Adrenal gland (tissue), 12 donors: Measurements from ENCODE around the gene SLC66A1. TPM values are rescaled to one million over a fixed set of nuclear protein-coding genes. Genes with fewer than 3 reads are reported as not detected.

Experiments
- DNase-seq, 7 donors: peaks; one replicate each; pipeline ENCODE4 v3.0.0-alpha.2; 2019 to 2020
- H3K27ac ChIP-seq, 5 donors: fragments of 200-600 bp; sonication (generic) in 4 of 5; 1 replicate in 3 of 5; 2 replicates in 2 of 5; pipeline versions ENCODE4 v1.5.1 to v1.8.0; 2016 to 2020; ENCODE audit warnings: mild to moderate bottlenecking in 1 of 5
- H3K27me3 ChIP-seq: fragments of 200-600 bp; 2 replicates; pipeline ENCODE4 v1.8.0; 2021
- H3K36me3 ChIP-seq, 2 donors: fragments of 200-600 bp; replicated peaks in 1 of 2; 1 replicate in 1 of 2; 2 replicates in 1 of 2; pipeline versions ENCODE4 v1.5.1 to v1.8.0; 2018 to 2022
- H3K4me1 ChIP-seq, 2 donors: fragments of 200-600 bp; replicated peaks in 1 of 2; 1 replicate in 1 of 2; 2 replicates in 1 of 2; pipeline versions ENCODE4 v1.5.1 to v1.8.0; 2018 to 2021
- H3K4me3 ChIP-seq, 4 donors: fragments of 200-600 bp; sonication (generic) in 3 of 4; one replicate each; pipeline ENCODE4 v1.5.1; 2016 to 2018
- H3K9me3 ChIP-seq, 3 donors: fragments of 200-600 bp; sonication (generic) in 1 of 3; replicated peaks in 1 of 3; 1 replicate in 2 of 3; 2 replicates in 1 of 3; pipeline versions ENCODE4 v1.5.1 to v1.8.0; 2016 to 2021
- POLR2A ChIP-seq, 2 donors: fragments of 450-650 bp; IDR thresholded peaks; one replicate each; pipeline ENCODE4 v1.6.1; 2017; ENCODE audit warnings: antibody characterized with exemption in 2 of 2, mild to moderate bottlenecking in 2 of 2, moderate library complexity in 1 of 2
- WGBS, 4 donors: extraction: QIAGEN DNeasy Blood & Tissue Kit in 2 of 4; methylation state at CpG; one replicate each; pipeline versions ENCODE4 v1.1.5 to v1.1.7; 2013 to 2017; 5-methylcytosine and 5-hydroxymethylcytosine counted together
- intact Hi-C, 2 donors: fragments of 100-400 bp; cut with DNase I; formaldehyde crosslinking; loops; one replicate each; pipeline versions ENCODE4 v1.14.1 to v1.15.0; 2022 to 2023
- polyA plus RNA-seq, 3 donors: library from polyadenylated mRNA; stranded (reverse); fragments of 200-250 nt in 2 of 3; fragments of 350-450 nt in 1 of 3; fragmentation: Illumina TruSeq in 1 of 3; extraction: RNeasy Lipid Tissue Mini Kit (QIAGEN cat#74804) in 1 of 3; gene quantifications; one replicate each; pipeline ENCODE4 v1.2.3, GENCODE V29; 2013 to 2014
- total RNA-seq, 9 donors: library from RNA; depleted of rRNA in 4 of 9; stranded (reverse); fragments of >200 nt in 4 of 9; fragments of 120-200 nt in 1 of 9; fragmentation: NEBNext Ultra II Directional in 1 of 9; extraction: Animal tissue kit (Norgen Biotek cat#: 25700) in 1 of 9; gene quantifications; one replicate each; pipeline versions ENCODE4 v1.1.0 to v1.2.4, GENCODE V29; 2013 to 2023
- TF ChIP-seq, protein P1 (sequence below), 6 experiments: fragments of 450-650 bp in 4 of 6; fragments of 200-600 bp in 2 of 6; sonication (generic) in 1 of 6; IDR thresholded peaks; 1 replicate in 5 of 6; 2 replicates in 1 of 6; pipeline versions ENCODE4 v1.5.1 to v1.8.0; 2016 to 2021; ENCODE audit warnings: antibody characterized with exemption in 6 of 6, mild to moderate bottlenecking in 2 of 6, moderate library complexity in 1 of 6
- donor health status: healthy with polysubstance abuse.
- donor health status: Bipolar disorder and iron deficiency.
- donor health status: DM: yes; HTN: yes; CAD: no.
- donor health status: DM: no; HTN: no; CAD: no.
- donor health status: DM: no; HTN: no; CAD: no.
- donor health status: DM: yes; HTN: yes; CAD: no.

The SLC66A1 gene
- total and polyA plus RNA-seq, 12 donors, result 19.1 to 82.9 (median 36.5) TPM

DNA sequence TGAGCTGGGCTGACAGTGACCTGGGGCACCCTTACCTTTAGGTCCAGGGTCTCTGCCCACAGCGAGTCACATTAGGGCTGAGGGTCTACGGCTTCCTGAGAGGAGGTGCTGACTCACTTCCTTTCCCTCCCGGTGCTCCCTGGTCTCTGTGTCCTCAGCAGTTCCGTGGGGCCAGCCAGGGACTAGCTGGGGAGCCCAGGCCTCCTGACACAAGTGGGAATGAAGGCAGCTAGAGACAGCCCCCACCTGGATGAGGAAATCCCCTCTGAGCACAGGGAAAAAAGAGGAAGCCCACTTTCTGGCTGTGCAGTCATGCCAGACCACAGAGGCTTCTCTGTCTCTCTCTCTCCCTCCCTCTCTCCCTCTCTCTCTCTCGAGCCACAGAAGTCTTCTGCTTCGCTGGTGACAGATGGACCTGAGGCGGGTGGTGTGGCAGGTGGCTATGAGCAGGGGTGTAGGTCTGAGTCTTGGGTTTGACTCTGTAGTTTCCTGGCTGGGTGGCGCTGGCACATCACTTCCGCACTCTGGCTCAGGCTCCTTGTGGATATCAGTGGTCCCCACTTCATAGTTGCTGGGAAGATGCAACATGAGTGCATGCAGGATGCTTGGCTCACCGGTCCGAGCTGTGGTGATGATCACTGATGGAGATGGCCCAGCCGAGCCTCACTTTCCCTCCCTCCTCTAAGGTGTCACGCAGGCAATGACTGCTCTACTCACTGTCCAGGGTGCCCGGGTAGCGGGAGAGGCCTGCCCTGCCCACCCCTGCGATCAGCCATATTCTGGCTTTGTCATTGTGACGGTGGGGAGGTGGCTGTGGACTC, 3.5 kb downstream of the SLC66A1 start:
- Histone ChIP-seq H3K4me1 (peaks cover 30 to 41% of the 10 kb centered on the region in 2 donors), H3K27me3 (no peaks in the 10 kb centered on the region), H3K9me3 (no peaks in the 10 kb centered on the region), H3K4me3 (no peak overlapping the region), H3K36me3 (peaks cover 0 to 13% of the 10 kb centered on the region in 2 donors), H3K27ac (peak overlapping the region in 1 of 5 donors; percentile 59)
- DNase-seq, result peak in 1 of 7 donors; percentile 22
- TF ChIP-seq, protein P1, sequence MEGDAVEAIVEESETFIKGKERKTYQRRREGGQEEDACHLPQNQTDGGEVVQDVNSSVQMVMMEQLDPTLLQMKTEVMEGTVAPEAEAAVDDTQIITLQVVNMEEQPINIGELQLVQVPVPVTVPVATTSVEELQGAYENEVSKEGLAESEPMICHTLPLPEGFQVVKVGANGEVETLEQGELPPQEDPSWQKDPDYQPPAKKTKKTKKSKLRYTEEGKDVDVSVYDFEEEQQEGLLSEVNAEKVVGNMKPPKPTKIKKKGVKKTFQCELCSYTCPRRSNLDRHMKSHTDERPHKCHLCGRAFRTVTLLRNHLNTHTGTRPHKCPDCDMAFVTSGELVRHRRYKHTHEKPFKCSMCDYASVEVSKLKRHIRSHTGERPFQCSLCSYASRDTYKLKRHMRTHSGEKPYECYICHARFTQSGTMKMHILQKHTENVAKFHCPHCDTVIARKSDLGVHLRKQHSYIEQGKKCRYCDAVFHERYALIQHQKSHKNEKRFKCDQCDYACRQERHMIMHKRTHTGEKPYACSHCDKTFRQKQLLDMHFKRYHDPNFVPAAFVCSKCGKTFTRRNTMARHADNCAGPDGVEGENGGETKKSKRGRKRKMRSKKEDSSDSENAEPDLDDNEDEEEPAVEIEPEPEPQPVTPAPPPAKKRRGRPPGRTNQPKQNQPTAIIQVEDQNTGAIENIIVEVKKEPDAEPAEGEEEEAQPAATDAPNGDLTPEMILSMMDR (IDR thresholded peaks at IDR 0.05), result no peak
- no peak for TF ChIP-seq POLR2A (IDR thresholded peaks at IDR 0.05)
- 64 to 81% (median 68%) methylated on average over 4 to 17 of the region's 17 CpGs for WGBS, 4 donors
- intact Hi-C loops, result no loop called here

DNA sequence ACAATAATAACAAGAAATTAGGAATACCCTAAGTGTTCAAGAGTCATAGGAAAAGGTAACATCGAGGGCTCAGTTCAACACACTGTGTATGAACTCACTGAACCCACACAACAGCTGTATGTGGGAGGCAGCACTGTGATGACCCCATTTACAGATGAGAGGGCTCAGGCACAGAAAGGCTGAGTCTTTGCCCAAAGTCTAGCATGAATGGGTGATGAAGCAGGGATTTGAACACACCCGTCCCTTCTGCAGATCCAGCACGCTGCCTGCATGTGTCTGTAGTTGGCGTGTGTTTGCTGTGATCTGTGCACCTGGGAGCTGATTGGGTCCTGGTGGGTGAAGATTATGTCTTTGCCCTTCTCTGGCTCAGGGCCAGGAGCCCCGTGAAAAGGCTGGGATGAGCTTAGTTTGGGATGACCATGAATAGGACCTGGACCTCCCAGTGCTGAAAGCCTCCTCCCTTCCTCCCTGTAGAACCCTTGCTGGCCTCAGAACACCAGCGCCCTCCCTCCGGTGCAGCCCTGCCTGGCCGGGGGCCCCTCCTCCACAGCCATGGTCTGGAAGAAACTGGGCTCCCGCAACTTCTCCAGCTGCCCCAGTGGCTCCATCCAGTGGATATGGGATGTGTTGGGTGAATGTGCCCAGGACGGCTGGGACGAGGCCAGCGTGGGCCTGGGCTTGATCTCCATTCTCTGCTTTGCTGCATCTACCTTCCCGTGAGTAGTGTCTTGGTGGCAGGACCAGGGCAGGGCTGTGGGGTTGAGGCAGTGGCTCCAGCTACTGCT, 5.2 kb downstream of the SLC66A1 start:
- no peak overlapping the region for H3K4me3 ChIP-seq
- WGBS, 4 donors, result 77 to 100% (median 87%) methylated on average over 4 to 13 of the region's 13 CpGs
- peaks cover 0 to 13% of the 10 kb centered on the region in 2 donors for H3K36me3 ChIP-seq
- DNase-seq, result peak in 1 of 7 donors; percentile 23
- peaks cover 22 to 46% of the 10 kb centered on the region in 2 donors for H3K4me1 ChIP-seq
- TF ChIP-seq, protein P1 (IDR thresholded peaks at IDR 0.05), result no peak
- no peak for TF ChIP-seq POLR2A (IDR thresholded peaks at IDR 0.05)
- H3K9me3 ChIP-seq, result no peaks in the 10 kb centered on the region
- no peak overlapping the region for H3K27ac ChIP-seq
- intact Hi-C loops, result no loop called here
- H3K27me3 ChIP-seq, result no peaks in the 10 kb centered on the region

DNA sequence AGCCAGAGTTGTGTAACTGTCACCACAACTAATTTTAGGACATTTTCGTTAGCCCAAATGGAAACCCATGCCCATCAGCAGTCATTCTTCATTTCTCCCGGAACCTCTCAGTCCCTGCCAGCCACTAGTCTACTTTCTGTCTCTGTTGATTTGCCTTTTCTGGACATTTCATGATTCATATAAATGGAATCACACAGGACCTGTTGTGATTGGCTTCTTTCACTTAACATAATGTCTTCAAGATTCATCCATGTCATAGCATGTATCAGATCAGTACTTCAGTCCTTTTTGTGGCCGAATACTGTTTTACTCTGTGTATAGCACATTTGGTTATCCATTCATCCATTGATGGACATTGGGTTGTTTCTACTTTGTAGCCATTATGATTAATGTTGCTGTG, 7.1 kb downstream of the SLC66A1 start:
- peak in 1 of 7 donors; percentile 4 for DNase-seq
- Histone ChIP-seq H3K27ac (peak overlapping the region in 1 of 5 donors; percentile 32), H3K9me3 (no peaks in the 10 kb centered on the region), H3K27me3 (no peaks in the 10 kb centered on the region), H3K4me1 (peaks cover 8 to 30% of the 10 kb centered on the region in 2 donors), H3K36me3 (peaks cover 0 to 19% of the 10 kb centered on the region in 2 donors), H3K4me3 (no peak overlapping the region)
- WGBS, 4 donors, result 59 to 80% (median 70%) methylated on average over 3 of the region's 3 CpGs
- TF ChIP-seq, protein P1 (IDR thresholded peaks at IDR 0.05), result no peak
- no peak for TF ChIP-seq POLR2A (IDR thresholded peaks at IDR 0.05)
- intact Hi-C loops, result no loop called here

DNA sequence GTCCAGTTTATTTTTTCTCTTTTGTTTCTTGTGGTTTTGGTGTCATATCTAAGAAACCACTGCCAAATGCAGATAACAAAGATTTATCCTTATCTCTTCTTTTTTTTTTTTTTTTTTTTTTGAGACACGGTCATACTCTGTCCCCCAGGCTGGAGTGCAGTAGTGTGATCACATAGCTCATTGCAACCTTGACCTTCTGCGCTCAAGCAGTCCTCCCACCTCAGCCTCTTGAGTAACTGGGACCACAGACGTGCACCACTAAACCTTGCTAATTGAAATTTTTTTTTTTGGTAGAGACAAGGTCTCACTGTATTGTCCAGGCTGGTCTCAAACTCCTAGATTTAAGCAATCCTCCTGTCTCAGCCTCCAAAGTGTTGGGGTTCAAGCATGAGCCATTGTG, 8.9 kb downstream of the SLC66A1 start:
- intact Hi-C loops, result no loop called here
- Histone ChIP-seq H3K4me1 (peaks cover 0 to 14% of the 10 kb centered on the region in 2 donors), H3K4me3 (no peak overlapping the region), H3K27ac (peak overlapping the region in 2 of 5 donors; percentile 47 to 65), H3K36me3 (peaks cover 0 to 38% of the 10 kb centered on the region in 2 donors), H3K27me3 (no peaks in the 10 kb centered on the region), H3K9me3 (no peaks in the 10 kb centered on the region)
- WGBS, 4 donors, result 45 to 56% (median 52%) methylated on average over 3 of the region's 3 CpGs
- peak in 6 of 7 donors; percentile 67 to 88 (median 77) for DNase-seq
- TF ChIP-seq, protein P1 (IDR thresholded peaks at IDR 0.05), result no peak
- no peak for TF ChIP-seq POLR2A (IDR thresholded peaks at IDR 0.05)
